HG02970 (cell line): ENCODE data around the gene EIF2AK3.

Experiments used
- ATAC-seq: cut with Tn5 transposase; IDR thresholded peaks from one replicate; pipeline ENCODE4 v1.9.1; 2021; ENCODE audit warnings: mild to moderate bottlenecking, moderate library complexity, moderate number of reproducible peaks; ENCODE audit not compliant: unreplicated experiment, low FRiP score

EIF2AK3 gene

DNA sequence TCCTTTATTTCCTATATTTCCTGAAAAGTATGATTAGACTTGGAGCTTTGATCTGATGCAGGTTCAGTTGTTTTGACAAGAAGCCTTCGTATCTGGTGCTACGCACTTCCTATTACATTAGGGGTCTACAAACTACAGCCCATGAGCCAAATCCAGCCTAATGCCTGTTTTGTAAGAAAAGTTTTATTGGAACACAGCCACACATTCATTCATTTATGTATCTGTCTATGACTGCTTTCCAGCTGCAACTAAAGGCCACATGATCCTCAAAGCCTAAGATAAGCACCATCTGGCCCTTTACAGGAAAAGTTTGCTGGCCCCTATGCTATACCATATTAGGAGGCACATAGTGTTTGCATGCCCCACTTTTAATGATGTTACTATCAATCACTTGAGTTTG lies 26.0 kb downstream of the EIF2AK3 start:
- ATAC-seq, result no peak

DNA sequence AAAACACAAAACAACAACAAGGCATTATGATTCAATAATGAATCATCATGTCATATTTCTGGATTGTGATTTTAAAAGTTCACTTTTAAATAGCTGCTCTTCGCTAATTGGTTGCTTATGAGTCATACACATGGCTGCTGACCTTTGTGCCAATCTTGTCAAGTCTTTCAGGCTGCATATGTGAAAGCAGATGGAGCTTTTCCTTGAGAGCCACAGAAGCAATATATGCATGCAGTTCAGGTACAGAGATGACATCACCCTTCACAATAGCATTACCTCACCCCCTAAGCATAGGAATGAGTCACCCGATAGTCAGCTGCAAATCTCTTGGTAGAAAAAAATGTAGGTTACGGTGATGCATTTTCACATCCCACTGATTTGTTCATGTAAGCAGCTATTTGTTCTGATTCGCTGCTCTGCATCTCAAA lies 27.2 kb downstream of the EIF2AK3 start:
- peak; percentile 99 for ATAC-seq

DNA sequence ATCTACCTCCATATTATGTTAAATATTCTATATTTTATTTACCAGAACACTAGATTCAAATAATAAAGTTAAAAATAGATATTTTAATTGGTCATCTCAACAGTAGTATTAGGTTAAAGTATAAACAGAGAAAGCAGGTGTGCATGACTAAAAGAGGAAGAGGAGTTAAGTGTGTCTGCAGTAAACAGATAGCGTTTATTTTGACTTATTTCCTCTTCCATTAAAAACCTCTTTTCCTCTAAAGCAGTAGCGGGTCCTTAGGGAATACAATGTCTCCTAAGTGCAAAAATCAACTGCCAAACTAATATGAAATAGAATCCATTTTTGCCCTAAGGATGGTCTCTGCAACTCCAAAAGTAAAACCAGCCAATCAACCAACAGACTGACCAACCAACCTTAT lies 27.7 kb downstream of the EIF2AK3 start:
- ATAC-seq, result no peak

DNA sequence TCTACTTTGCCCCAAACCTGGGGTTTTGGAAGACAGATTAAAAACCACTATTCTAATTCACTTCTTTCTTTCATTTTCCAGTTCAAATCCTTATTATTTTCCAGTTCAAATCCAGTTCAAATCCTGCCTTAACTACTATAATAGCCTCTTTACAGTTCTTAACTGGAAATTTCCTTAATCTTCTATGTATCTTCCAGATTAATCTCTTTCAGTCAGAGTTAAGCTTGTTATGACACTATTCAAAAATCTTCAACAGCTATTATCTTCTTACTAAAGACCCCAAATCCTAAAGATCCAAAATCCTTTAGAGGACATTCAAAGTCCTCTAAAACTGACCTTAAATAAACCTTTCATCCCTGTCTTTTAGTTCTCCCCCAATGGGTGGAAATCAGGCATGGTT lies 30.1 kb downstream of the EIF2AK3 start:
- ATAC-seq, result no peak

DNA sequence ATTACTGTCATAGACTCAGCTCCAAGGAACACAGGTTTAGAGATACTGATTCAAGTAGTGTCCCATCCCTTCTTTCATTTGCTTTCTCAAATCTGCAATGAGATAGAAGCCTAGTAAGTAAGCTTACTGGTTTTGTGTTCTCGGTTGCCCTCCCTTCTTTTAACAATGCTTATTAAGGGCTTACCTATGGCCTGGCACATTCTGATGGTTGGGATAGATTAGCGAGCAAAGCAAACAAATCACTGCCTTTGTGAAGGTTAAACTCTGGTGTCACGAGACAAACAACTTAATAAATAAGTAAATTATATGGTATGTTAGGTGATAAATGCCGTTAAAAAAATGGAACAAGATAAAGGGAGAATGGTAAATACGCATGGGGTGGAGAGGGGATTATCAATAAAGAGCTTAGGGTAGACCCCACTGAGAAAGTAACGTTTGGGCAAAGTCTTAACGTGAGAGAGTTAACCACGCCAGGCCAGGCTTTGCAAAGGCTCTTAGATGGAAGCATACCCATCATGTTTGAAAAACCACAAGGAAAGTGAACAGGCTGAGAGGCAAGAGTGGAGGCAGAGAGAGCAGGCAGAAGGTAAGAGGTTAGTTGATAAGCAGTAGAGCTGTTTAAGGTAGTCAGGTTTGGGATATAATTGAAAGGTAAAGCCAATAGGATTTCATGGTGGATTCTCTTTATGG lies 31.0 kb downstream of the EIF2AK3 start:
- ATAC-seq, result no peak

DNA sequence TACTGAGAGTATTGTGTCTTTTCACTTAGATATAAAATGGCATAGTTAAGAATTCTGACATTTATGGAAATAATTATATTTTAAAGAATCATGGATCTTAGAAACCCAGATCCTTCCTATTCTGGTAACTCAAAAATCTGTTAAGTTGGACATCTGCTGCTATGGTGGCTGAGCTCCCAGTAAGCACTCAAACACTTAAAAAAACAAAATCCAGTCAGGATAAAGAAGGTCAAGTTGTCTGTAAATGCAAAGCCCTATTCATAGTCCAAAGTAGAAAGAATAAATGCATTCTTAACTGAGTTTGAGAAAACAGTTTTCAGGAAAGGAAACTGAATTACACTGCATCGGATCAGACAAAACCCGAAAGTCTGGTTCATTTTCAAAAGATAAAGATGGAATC lies 35.6 kb downstream of the EIF2AK3 start:
- no peak for ATAC-seq

DNA sequence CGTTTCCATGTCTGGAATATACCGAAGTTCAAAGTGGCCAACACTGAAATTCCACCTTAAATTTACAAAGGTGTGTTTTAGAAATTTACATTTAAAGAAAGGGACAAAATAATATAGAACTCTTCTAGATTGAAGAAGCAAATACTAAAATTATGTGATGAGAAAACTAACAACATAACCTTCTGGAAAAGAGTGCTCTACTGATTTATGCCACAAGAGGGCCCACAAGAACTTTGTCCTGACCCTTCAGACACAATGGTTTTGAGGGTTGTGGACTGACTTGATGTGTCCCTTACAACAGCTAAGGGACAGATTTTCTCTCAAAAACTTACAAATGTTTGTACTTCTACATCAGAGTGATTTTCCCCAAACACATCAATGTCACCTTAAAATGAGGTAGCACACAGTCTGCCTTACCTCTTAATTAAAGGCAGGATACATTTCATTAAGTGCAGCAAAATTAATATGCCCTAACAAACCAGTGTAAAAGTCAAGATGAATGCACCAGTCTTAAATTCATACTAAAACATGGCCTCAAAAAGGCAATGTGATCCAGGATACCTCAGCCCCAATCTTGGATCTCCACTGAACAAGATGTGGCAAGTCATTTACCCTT lies 36.2 kb downstream of the EIF2AK3 start:
- no peak for ATAC-seq

DNA sequence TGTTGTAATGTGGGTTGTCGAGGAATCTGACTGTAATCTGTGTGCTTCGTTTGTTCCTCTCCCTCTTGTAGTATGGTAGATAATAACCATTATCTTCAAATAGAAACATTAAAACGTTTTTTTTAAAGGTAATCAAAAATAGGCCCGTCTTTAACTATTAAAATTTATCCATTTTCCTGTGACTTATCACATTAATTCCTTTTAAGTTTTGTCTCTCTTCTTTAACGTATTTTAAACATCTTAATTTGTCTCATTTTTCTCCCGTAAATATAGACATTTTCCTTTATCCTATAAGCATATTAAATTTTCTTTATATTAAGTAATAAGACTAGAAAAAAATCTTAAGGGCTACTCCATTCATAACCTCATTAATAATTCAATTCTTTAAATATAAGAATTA lies 41.3 kb downstream of the EIF2AK3 start:
- no peak for ATAC-seq

DNA sequence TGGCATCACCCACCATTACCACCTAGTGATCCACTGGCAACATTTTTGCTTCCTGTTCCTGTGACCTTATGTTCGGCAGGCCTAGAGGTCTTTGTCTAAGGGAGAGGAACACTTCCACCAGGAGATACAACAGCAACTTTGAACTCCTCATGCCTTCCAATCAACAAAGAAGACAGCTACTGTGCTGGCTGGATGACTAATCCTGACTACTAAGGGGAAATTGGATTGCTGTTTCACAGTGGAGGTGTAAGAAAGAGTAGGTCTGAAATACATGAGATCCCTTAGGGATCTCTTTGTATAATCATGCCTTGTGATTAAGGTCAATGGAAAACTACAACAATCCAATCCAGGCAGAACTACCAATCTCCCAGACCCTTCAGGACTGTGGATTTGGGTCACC lies 45.2 kb downstream of the EIF2AK3 start:
- ATAC-seq, result no peak

DNA sequence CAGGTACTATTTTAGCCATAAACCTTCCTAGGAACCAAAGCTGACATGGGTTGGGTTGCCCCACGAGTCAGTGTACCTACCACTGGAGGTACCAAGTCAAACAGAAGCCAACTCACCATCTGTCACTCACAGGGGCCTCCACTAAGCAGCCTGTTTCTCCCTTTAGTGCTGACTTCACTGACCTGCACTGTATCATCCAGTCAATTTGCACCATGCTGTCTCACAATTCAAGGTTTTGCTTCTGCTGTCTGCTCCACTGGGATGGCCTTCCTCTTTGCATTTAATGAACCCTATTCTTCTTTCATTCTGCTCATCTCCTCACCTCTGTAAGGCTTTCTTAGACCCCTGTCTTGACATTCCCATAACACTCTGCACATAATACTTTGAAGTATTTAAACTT lies 47.2 kb downstream of the EIF2AK3 start:
- ATAC-seq, result no peak

DNA sequence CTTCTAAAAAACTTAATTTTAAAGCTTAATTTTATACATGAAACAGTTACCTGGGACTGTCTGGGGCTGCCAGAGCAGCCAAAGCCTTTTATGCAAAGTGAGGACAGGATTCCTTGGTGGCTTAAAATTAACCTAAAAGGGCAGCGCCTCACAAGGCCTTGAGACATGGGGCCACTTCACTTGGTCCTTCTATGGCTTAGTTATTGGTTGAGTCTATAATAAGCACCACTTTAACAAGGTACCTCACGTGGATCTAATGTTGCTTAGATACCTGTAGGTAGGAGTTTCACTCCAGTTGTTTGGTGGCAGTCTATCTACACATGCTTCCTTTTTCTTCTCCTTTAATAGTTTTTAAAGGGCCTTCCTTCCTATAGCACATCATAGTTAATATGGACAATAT lies 51.6 kb downstream of the EIF2AK3 start:
- ATAC-seq, result no peak

DNA sequence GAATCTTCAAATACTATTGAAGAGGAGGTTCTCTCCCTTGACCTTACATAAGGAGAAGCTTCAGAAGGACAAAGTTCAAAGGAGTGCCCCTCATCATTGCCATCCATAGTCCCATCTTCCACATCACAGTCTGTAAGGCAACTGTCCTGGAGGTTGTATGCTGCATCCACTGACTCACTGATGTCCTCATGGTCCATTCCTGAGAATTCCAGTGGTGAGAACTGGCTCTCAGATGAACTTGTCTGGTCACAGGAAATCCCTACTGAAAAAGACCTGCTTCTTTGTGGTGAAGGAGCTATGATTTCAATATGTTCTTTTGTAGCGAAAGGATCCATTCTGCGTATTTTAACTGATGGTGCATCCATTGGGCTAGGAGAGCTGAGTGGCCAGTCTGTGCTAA lies 52.2 kb downstream of the EIF2AK3 start:
- no peak for ATAC-seq

DNA sequence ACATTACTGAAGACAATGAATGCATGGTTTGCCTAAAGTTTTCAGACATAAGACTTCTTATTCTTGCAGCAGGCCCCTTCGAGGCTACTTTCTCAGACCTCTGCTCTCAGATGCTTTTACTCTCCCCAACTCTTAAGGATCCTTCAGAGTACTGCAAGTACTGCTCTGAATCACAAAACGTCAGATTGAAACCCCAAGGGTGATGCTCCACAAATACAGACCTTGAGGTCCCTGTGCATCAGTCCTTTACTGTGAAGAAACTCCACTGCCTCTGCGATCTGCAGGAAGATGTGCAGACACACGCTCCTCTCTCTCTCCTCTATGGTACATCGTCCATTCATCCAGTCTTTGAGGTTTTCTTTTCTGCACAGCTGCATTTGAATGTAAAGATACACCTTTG lies 52.8 kb downstream of the EIF2AK3 start:
- no peak for ATAC-seq

DNA sequence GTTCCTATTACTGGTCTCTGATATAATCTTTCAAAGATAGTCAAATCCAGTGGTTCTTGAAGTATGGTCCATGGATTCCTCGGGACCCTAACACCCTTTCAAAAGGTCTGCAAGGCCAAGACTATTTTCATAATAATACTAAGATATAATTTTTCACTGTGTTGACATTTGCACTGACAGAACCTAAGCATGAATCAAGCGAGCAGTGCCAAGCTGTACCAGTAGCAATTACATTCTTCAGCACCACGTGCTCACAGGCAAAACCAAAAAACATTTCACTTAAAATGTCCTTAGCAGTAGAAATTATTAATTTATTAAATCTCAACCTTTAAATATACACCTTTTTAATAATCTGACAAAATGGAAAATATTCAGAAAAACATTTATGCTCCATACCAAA lies 59.1 kb downstream of the EIF2AK3 start:
- ATAC-seq, result no peak

DNA sequence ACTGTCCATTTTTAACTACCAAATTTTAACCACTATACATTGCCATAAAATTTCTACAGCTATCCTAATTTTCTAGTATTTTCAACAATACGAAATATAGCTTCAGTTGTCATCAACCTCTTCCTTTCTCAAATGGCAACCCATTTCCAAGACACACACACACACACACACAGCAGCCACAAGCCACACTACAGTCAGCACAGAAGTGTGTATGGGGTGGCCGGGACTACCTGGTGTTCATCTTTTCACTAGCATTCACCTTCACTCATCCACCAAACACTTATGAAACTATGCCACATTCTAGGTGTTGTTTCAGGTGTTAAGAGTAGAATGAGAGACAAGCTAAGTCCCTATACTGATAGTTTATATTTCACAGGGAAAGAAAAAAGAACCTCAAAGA lies 62.9 kb downstream of the EIF2AK3 start:
- ATAC-seq, result no peak

DNA sequence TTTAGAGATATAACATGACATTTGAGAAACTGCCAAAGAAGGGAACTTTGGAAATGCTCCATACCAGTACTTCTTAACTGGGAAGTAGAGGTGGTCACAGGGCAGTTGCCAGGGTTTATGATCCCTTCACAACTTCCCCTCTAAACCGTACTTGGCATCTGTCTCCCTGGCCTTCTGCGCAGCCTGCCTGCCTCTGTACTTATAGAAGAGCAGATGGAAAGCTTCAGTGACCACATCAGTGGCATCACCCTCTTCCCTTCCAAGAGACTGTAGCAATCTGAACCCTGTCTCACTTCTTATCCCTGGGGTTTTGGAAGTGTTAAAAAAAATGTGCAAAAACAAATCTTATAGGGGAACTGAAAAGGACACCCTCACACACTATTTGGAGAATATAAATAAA lies 64.1 kb downstream of the EIF2AK3 start:
- no peak for ATAC-seq

DNA sequence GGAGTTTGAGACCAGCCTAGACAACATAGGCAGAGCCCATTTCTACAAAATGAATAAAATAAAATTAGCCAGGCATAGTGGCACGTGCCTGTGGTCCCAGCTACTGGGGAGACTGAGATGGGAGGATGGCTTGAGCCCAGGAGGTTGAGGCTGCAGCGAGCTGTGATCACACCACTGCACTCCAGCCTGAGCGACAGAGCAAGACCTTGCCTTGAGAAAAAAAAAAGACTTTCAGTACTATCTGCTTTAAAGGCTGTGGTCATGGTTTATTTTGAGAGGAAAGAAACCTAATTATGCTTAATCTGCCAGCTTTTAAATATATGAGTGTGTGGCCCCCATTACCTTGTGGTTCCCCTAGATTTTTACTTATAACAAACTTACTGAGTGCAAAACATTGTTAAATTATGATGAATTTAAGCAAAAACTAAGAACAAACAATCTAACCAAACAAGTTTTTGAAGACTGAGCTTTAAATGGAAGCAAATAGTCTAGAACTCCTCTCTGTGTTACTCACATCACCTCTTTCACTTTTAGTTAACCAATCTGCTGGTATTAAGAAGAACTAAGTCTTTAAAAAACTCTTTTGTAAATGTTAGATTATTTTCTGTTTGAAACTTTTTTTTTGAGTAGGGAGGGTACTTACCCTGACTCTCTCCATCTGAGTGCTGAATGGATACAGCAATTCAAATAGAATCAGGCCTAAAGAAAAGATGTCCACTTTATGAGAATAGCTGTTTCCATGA lies 65.4 kb downstream of the EIF2AK3 start:
- ATAC-seq, result no peak

DNA sequence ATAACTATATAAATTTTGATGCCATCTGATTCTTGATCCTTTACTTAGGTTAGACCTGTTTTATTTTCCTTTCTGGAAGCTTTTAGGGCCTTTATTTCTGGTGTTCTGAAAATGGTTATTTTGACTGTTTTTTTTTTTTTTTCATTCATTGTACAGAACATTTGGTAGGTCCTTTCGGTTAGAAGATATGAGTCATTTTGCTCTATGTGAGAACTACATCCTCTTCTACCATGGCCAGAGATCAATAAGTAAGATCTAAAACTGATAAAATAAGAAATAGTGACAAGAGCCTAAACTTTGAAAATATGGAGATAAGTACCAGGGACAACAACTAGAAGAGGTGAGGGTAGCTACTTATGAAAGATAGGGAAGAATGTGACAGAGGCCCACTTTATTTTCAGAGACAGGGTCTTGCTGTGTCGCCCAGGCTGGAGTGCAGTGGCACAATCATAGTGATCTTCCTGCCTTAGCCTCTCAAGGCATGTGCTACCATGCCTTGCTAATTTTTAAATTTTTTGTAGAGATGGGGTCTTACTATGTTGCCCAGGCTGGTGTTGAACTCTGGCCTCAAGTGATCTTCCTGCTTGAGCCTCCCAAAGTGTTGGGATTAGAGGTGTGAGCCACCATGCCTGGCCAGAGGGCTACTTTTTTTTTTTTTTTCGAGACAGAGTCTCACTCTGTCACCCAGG lies 66.5 kb downstream of the EIF2AK3 start:
- no peak for ATAC-seq

DNA sequence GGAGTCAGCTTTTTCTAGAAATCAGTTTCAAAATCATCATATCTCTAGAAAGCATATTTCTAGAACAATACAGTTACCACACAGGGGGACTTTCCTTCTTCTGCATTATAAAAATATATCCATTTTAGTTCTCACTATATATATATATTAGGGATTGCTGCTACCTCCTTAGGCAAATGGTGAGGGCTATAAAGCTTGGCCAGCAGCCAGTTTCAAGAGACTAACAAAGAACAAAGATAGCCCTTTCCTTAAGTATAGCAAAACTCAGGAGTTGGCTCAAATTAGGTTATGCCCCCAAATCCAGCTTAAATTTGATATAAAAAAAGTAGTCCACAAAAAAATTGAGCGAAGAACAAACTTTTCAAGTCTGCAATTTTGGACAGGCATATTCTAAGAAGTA lies 70.0 kb downstream of the EIF2AK3 start:
- no peak for ATAC-seq

DNA sequence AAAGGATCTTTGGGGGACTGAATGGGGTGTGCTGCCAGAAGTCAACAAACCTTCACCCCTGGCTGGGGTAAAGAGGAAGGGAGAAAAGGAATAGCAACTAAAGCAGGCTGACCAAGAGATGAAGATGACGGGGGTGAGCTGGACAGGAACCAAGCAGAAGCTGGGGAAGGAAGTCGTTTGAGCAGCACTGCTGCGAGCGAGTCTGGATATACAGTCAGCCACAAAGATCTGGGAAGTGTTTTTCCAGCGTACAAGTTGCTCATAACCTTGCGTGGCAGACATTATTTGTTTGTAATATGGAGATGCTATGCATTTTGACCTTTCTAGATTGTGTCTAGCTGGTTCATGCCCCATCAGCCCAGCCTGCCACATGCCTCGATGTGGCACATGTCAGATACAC lies 71.2 kb downstream of the EIF2AK3 start:
- no peak for ATAC-seq

DNA sequence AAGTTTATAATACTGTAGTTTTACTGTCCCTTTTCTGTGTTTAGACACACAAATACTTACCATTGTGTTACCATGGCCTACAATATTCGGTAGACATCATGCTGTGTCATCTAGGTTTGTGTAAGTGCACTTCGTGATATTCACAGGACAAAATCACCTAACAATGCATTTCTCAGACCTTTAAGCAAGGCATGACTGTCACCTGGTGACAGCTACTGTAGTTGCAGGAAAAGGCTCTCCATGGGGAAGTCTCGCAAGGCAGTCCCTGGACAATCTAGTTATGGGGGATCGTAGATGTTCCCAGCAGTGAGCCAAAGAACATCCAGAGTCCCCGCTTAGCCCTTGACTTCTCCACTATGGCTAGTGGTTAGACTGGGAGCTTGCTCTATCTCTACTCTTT lies 73.1 kb downstream of the EIF2AK3 start:
- no peak for ATAC-seq
